ENCODE measurements around the gene MTHFD1L. TPM values are rescaled to one million over a fixed set of nuclear protein-coding genes. Genes with fewer than 3 reads are reported as not detected.

The MTHFD1L gene
- total and polyA plus RNA-seq, 2 of the 8 experiments (the other 6 are each of a cell fraction or from before 2014, with no cell fraction given): 29.2 to 105 TPM

- no peak overlapping the region for H3K23ac ChIP-seq (ENCODE audit: insufficient read length)
- no peak overlapping the region for H3K14ac ChIP-seq (ENCODE audit: insufficient read length)
- H3K9ac ChIP-seq (replicated peaks in 1 of 4; ENCODE audit: extremely low read depth in 1 of 4, low read depth in 3 of 4, low read length in 3 of 4): no peak overlapping the region
- H4K20me1 ChIP-seq (replicated peaks in 1 of 2; ENCODE audit: control insufficient read depth in 1 of 2, insufficient read depth in 2 of 2, low read length in 2 of 2): peaks cover 0 to 1% of the 10 kb centered on the region in 2 experiments
- H2BK20ac ChIP-seq (ENCODE audit: low read length): no peak overlapping the region
- no peaks in the 10 kb centered on the region for H3K23me2 ChIP-seq (ENCODE audit: low read depth, low read length)
- WGBS, 2 experiments (ENCODE audit: extremely low coverage in 1 of 2, insufficient coverage in 1 of 2, insufficient read length in 1 of 2, insufficient replicate concordance in 2 of 2, low coverage in 1 of 2, low lambda C conversion rate in 2 of 2, missing lambda C conversion rate in 1 of 2): 86% methylated on average over 1 of the region's 2 CpGs; no CpG with 5 or more reads in 1 of the 2 experiments
- H3K56ac ChIP-seq (replicated peaks; ENCODE audit: insufficient read length, low read depth, low read length): no peak overlapping the region
- ChIA-PET CTCF (ENCODE audit: partially characterized antibody) (no interaction called here), POLR2A (ENCODE audit: partially characterized antibody) (no interaction called here)
- no peak overlapping the region for H3K18ac ChIP-seq (ENCODE audit: extremely low read depth, low read length)
- H3K27me3 ChIP-seq (replicated peaks in 1 of 4; ENCODE audit: control insufficient read depth in 3 of 4, extremely low read depth in 1 of 4, insufficient read depth in 3 of 4, low read length in 3 of 4): 0 out of 7 replicates have a peak, but pooled peaks cover 0 to 2% (median 0%) of the 10 kb centered on the region in 4 experiments
- no peak overlapping the region for H3K4me3 ChIP-seq (ENCODE audit: extremely low read depth in 1 of 4, insufficient read depth in 2 of 4, low read depth in 3 of 4, low read length in 4 of 4)
- H4K8ac ChIP-seq (ENCODE audit: extremely low read depth, insufficient read depth, low read length): no peak overlapping the region
- DNase-seq (ENCODE audit: low read depth in 1 of 2, low spot score in 2 of 2) (no peak), FAIRE-seq (no peak)
- H3K4me1 ChIP-seq (replicated peaks in 1 of 4; ENCODE audit: control insufficient read depth in 3 of 4, insufficient read depth in 4 of 4, low read length in 3 of 4): no peaks in the 10 kb centered on the region
- H3K79me1 ChIP-seq (ENCODE audit: low read depth, low read length): peaks cover 2% of the 10 kb centered on the region; the same call in 1 of the 2 replicates
- H2BK12ac ChIP-seq (ENCODE audit: low read depth, low read length): no peak overlapping the region
- no peak overlapping the region for H2BK15ac ChIP-seq (ENCODE audit: low read length)
- no peaks in the 10 kb centered on the region for H3K79me2 ChIP-seq (ENCODE audit: control insufficient read depth in 1 of 2, insufficient read depth in 2 of 2, low read length in 2 of 2)
- no peak overlapping the region for H3K27ac ChIP-seq (ENCODE audit: low read depth, low read length)
- H2BK120ac ChIP-seq (replicated peaks; ENCODE audit: low read depth, low read length): no peak overlapping the region
- H2BK5ac ChIP-seq (ENCODE audit: low read depth, low read length): no peak overlapping the region
- TF ChIP-seq SP2 (IDR thresholded peaks at IDR 0.05; ENCODE audit: low read length): no peak
- H3K36me3 ChIP-seq (ENCODE audit: control insufficient read depth in 2 of 4, insufficient read depth in 4 of 4, low read length in 3 of 4): peaks cover 3 to 29% (median 16%) of the 10 kb centered on the region in 4 experiments; a peak in 7 of 8 replicates
- H3K4me2 ChIP-seq (ENCODE audit: insufficient read depth in 1 of 2, low read depth in 2 of 2, low read length in 2 of 2): no peak overlapping the region
- no peak overlapping the region for H3K4ac ChIP-seq (replicated peaks; ENCODE audit: insufficient read length, low read depth, low read length)
- no peaks in the 10 kb centered on the region for H3K9me3 ChIP-seq (ENCODE audit: insufficient read depth in 2 of 2, low read depth in 1 of 2, low read length in 1 of 2)
- no peak overlapping the region for H4K91ac ChIP-seq (replicated peaks; ENCODE audit: insufficient read length, low read length)
- H2AK5ac ChIP-seq (ENCODE audit: low read depth, low read length): no peak overlapping the region
- H2AFZ ChIP-seq (ENCODE audit: low read length): no peak overlapping the region
- no peak overlapping the region for H4K5ac ChIP-seq (ENCODE audit: insufficient read length, low read depth, low read length)
Observed at GRCh38 chr6:150936021-150936555, 70.6 kb downstream of the MTHFD1L start.

Measured in H1 (cell line).